Kidney tubule cell (primary cell): ENCODE results near the gene SHISA8.

Experiments
- DNase-seq: peaks from one replicate; pipeline ENCODE4 v3.0.0-alpha.2; 2018; ENCODE audit warnings: low spot score

The SHISA8 gene

DNA sequence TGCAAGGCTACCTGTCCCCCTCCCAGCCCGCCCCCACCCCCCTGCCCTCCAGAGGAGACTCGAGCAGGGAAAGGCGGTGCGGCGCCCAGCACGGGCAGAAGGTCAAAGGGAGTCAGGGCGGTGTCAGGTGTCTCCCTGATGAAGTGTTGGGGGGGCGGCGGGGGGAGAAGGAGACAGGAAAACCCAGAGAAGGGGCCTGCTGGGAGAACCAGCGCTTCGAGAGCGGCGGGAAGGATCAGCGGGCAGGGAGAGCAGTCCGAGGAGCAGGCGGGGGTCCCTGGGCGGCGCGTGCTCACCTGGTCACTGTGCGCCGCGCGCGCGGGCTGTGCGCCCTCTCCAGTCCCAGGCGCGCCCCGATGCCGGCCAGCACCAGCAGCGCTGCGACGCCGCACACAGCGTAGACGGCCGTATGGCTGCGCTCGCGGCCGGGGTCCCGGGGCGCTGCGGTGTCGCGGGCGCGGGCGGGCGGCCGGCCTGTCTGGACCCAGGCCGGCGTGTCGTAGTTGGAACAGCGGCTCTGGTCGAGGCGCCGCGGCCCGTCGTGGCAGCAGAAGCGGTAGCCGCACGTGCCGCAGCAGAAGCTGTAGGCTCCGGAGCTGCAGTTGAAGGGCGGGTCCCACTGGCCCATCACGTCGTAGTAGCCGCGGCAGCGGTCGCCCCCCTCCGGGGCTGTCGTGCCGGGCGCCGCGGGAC lies 886 bp downstream of the SHISA8 start:
- no peak for DNase-seq

DNA sequence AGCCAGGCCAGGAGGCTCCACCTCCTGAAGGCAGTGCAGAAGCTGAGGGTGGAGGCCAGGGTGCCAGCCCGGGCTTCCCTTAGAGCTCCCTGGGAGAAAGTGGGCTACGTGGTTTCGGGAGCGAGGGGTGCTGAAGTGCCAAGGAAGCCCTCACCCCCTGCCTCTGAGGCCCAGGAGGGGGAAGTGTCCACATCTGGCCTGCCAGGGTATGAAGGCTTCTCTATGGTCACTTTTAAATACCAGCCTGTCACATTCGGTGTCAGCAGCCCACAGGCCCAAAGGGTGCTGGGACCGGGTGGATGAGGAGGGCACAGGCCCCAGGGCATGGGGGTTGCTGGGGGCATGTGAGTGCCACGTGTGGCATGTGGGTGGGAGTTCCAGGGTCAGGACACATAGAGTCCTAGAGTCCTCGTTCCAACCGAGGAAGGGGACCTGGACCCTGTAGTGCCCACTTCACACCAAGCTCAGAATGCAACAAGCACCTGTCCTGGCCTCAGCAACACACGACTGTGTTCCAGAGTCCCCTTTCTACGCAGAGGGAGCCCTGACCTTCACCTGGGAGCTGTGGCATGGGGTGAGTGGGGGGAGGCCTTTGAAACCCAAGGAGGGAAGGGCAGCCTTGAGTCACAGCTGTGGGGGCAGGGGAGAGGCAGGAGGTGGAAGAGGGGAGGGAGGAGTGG lies 1.7 kb downstream of the SHISA8 start:
- no peak for DNase-seq

DNA sequence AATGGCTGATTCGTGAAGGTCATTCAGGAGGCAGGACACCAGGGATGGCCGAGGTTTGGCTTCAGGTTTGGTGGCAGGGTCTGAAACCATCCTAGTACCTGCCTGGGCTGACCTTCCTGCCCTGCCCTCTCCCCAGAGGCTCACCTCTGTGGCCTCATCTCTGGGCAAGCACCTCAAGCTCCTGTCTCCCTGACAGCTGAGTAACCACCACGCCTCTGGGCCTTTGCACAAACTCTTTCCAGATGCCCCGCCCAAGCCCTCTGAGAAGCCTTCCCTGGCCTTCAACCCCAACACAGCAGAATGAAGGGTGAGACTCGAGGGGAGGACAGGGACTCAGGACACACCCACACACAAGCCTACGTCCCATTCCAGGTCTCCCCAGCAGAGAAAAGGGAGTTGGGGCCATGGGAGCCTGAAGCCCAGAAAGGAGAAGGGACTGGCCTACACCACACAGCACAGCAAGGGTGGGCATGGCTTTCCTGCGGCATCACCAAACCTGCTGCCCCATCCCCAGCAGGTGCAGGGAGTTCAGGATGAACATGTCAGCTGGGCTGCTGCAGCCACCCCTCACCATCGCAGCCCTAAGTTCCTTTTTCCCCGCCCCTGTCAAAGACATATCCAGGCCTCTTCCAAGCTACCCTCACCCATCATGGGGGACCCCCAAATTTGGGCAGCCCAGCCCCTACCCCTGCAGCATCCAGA lies 2.4 kb downstream of the SHISA8 start:
- DNase-seq = no peak

DNA sequence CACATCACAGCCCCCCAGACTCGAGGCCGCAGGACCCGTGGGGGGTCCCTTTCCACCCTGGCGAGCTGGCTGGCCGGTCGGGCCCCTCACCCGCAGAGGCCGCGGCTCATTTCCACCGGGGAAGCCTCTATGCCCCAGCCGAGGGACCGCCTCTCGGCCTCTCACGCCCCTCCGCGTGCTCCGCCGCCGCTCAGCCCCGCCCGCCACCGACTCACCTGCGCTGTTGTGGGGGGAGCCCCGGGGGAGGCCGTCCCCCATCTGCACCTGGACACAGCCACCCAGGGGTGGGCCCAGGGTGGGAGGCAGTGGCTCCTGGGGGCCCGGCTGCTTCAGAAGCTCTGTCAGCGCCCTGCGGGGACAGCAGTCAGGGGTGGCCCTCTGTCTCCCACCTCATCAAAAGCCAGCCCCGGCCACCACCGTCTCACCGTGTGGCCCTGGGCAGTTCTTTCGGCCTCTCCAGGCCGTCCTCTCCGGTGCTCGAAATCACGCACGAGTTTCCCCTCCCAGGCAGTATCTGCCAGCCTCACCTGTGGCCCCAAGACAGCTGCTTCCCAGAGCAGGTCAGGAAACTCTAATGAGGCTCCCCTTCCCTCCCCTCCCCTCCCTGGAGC lies 3.8 kb downstream of the SHISA8 start:
- no peak for DNase-seq

DNA sequence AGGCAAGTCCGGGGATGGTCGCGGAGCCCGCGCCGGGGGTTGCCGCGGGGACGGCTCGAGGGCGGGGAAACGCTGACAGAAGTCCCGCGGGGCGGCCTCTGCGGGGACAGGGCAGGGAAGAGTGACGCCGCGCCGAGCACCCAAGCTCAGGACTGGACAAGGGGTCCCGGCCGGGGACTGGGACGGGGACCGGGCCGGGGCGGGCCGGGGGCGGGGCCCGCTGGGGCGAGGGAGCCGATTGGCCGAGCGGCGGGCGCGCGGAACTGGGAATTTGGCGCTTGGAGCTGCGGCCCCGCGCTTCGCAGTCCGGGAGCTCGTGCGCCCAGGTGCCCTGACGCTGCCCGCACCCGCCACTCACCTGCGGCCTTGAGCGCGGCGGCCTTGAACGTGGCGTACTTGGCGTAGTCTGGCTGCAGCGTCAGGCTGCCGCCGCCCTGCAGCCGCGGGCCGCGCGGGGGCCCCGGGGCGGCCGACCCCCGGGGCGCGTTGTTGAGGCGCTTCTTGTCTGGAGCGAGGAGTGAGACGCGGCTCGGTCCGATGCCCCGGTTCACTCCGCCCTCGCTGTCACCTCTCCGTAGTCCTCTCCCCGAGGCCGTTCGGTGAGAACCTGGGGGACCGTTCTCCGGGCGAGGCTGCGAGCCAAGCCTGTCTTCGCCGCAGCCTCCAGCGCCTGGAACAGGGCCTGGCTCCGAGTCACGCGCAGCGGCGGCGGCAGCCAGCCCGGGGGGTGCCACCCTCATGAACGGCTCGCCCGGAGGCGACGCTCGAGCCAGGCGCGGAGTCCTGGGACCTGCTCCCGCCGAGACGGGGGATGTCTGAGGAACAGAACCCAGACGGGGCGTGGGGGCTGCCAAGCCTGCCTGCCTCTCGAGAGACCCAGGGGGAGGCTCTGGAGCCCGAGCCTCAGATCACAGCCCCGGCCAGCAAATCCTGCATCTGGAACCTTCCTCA lies 4.5 kb downstream of the SHISA8 start:
- DNase-seq = peak; percentile 14

DNA sequence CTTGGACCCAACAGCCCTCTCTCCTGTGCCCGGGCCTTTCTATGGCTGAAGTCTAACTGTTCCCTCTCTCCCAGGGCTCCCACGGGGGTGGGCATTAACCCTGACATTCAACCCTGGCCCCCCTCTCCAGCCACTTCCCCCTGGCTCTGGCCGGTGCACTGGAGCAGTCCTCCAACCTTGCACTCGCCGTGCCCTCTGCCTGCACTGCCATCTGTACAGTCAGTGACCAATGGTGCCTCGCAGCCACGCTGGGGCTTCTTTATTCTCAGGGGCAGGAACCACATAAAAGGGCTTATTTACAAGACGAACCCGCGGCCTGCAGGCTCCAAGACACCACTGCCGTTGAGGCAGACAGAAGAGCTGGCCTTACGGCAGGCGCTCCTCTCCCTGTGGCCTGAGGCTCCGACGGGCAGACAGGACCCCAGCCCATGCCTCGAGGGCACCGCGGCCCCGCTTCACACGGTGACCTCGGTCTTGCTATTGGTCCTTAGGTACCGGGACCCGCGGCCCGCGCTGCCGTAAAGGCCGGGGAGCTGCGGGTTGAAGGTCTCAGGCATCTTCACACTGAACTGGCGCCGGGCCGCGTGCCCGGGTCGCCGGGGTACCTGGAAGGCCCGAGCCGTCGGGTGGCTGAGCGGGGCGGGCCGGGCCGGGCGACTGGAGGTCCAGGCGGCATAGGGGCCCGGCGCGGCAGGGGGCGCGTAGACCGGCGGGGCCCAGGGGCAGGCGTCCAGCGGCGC lies 5.4 kb downstream of the SHISA8 start:
- no peak for DNase-seq

DNA sequence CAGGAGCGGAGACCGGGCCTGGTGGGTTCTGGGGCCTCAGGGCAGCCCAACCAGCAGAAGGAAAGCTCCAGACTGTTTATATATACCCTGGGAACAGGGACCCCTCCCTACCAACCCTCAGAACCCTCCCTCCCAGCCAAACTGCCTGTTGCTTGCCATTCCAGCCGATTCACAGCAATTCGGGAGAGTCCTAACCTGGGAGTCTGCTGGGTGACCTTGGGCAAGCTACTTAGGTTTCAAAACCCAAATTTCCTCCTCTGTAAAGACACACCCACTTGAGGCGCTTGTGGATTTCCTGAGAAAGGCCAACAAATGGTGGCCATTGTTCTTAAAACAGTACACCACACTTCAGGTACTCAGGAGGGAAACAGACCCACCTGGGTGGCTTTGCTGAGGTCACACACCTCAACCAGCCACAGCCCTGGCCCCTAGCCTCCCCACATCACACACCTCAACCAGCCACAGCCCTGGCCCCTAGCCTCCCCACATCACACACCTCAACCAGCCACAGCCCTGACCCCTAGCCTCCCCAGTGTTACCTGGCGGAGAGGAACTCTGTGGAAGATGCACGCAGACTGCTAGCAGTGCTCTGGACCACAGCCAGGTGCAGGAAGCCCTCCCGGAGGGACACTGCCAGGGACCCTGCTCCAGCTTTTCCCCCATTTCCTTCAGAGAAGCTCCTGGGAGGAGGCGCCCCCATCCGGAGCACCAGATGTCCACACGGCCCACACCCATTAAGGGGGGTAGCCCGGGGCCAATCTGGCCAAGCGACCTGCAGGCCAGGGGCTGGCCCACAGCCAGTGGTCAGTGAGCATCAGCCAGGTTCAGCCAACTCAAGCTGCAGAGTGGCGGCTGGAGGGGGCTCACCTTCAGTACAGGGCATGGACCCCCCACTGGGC lies 6.2 kb downstream of the SHISA8 start:
- no peak for DNase-seq

DNA sequence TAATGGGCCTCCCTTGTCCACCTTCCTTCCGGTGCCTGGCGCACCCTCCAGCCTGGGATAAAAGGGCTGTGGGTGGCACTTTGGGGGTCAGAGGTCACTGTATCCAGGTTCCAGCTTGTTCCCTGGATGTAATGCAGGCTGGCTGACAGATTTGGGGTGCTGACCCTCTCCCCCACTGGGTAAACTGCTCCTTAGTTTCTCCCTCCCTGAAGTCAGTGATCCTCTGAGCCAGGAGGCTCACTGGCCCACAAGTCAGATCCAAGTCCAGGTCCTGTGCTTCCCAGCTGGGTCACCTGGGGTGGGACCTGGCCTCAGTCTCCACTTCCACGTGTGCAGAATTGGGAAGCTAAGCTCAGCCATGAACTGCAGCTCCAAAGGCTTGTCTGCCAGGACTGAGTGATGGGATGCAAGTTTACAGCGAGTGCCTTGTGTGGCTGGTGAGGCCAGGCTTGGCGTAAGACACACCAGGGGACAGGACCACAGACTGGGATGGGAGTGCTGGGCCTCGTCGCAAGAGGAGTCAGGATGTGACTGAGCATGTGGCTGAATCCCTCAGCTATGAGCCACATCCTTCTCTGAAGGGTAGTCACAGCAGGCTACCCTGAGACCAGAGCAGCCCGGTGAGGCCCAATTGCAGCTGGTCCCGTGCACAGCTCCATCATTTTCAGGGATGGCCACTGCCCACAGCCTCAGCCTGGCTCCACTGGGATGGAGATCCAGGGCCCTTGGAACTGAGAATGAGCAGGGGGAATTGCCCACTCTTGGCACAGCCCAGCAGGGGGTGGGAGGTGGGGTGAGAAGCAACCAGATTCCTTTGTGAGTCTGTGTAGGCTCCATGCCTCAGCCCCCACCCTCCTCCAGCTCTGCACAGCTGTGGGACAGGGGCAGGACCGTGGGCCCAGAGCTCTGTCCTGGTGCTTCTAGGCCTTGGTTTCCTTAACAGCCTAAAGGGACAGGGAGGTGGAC lies 7.2 kb downstream of the SHISA8 start:
- peak; percentile 14 for DNase-seq

DNA sequence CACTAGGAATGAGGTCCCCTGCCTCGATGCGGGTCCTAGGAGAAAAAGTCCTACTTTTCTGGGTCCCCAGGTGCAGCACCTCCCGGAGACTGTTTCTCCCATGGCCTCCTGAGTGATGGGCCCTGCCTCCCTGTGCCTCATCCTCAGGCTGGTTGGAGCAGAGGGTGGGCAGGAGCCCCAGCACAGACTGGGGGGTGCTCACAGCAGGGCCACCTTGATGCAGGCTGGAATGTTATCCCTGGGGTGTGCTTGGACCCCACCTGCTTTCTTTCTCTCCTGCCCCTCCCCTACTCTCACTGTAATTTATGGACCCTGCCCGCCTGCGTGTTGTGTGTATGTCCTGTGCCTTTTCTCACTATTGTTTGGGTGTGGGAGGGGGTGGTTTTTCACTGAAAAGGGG lies 8.1 kb downstream of the SHISA8 start:
- DNase-seq = no peak

DNA sequence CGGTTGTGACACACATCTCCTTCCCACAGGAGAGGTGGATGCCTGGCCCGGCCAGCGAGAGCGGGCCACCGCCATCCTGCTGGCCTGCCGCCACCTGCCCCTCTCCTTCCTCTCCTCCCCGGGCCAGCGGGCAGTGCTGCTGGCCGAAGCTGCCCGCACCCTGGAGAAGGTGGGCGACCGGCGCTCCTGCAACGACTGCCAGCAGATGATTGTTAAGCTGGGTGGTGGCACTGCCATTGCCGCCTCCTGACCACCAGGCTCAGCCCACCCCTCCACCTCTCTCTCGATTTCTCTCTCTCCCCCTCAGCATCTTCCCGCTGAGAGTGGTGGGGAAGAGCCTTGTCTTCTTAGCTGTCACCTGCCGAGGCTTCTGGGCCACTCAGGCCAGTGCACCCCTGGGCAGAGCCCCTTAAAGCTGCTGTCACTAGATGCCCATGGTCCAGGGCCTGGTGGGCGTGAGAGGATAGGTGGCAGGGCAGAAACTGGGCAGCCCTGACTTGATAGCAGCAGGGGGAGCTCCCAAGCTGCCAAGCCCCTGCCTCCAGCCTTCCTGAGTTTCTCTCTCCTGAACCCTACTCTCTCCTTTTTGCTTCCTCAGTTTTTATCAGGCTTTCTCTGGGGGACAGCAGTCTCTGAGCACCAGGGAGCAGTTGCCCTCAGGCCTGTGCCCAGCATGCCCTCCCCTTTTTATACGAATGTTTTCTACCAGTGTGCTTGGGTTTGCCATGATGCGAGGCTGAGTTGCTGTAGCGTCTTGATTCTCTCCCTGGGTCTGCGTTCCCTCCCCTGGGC lies 9.3 kb downstream of the SHISA8 start:
- DNase-seq = no peak

DNA sequence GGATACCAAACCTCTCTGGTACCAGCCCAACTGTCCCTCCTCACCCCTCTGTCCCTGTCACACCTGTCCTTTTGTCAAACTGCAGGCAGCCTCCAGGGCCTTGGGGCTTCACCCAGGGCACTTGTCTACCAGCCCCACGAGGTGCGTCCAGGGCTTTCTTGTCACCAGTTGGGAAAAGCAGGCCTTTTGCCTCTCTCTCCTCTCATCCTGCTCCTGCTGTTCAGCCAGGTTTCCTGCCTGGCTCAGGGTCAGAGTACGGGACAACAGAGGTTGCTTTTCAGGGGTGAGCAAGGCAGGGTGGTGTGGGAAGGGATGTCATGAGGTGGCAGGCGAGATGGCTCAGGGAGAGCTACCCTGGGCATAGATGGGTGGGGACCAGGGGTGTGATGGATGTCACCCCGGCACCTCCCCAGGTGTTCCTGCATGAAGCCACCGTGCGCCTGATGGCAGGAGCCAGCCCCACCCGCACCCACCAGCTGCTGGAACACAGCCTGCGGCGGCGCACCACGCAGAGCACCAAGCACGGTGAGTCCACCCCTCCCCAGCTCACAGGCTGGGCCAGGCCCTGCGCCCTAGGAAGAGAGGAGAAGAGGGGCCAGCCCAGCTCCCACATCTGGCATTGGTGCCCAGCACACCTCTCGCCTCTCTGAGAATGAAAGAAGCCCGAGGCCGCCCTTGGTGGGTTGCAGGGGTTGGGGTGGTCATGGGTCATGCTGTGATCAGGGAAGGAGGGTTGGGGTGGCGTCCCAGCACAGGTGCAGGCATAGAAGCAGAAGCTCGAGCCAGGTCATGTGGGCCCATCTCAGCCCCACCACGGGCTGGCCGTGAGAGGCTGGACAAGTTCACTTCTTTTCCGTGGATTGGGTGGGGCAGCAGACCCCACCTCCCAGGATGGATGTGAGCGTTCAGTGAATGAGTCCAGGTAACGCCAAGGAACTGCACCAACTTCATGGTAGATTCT lies 10.1 kb downstream of the SHISA8 start:
- no peak for DNase-seq

DNA sequence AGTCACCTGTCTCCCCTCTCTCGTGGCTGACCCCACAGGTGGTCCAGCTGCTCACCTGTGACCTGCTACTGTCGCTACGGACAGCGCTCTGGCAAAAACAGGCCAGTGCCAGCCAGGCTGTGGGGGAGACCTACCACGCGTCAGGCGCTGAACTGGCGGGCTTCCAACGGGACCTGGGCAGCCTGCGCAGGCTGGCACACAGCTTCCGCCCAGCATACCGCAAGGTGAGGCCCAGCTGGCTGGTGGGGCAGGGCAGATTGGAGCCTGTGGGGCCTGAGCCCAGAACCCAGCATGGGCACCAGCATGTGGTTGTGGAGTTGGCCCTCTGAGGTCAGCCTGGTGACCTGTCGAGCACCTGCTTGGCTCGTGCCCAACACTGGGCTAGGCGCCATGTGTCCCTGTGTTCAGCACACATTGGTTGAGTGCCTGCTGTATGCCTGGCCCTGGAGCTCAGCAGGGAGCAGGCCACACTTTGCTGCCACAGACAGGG lies 11.9 kb downstream of the SHISA8 start:
- peak; percentile 34 for DNase-seq

DNA sequence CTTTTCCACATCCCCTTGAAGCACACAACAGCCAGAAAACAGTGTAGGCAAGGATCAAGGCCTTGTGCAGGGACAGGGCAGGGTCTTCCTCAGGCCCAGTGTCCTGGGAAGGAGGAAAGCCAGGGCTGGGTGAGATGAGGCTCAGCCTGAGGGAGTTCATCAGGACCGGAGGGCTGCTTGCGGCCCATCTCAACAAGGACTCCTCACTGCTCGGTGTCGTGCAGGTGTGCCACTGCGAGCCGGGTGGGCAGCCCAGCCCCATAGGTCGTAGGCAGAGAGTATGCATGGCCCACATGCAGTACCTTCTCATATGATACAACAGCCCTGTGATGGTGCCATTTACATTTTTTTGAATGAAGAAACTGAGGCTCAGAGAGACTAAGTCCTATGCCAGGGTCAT lies 12.9 kb downstream of the SHISA8 start:
- no peak for DNase-seq

DNA sequence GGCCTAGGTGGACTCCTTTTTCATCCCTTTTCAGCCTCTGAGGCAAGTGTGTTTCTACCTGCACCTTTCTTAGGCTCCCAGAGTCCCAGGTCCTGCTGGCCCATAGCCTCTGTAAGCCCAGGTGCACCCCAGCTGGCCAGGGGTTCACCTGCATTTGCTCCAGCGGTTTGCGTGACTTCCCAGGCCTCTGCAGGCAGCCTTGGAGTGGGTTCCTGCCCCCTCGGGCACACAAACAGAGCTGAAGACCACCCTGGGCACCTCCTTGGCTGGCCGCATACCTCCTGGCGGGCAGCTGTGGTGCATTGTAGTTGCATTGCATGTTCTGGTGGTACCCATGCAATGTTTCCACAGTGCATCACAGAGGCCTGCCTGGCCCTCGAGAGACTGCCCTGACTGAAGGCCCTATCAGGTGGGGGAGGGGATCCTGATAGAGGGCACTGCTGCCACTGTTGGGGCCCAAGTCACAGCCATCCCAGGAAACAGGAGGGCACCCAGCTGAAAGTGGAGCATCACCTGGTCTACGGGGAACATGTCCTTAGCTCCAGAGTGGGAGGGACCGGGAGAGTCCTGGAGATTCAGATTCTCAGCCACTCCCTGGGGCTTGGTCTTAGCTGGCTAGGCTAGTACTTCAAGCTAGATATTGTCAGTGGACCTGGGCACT lies 14.1 kb downstream of the SHISA8 start:
- DNase-seq = no peak

DNA sequence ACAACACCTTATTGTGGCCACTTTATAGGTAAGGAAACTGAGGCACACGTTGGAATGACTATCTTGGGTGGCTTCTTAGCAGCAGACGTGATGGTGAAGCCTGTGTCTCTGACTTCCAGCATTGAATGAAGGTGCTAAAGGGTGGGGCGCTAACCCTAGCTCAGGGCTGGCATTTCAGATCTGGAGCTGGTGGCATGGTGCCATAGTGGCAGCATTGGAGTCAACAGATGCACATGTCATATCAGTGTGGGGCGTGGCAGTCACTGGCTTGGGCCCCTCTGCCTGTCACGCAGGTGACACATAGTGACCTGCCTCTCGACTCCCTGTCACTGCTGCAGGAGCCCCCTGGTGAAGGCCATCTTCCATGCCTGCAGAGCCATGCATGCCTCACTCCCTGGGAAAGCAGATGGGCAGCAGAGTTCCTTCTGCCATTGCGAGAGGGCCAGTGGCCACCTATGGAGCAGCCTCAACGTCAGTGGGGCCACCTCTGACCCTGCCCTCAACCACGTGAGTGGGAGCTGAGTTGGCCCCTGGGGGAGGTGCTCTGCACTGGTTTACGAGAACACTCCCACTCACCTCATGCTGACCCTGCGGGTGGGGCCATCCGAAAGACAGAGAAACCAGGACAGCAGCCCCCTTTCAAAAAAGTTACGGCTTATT lies 14.8 kb downstream of the SHISA8 start:
- no peak for DNase-seq
